Left ventricle myocardium inferior (tissue), 1 donor: ENCODE measurements around the gene PLCXD3. TPM values are rescaled to one million over a fixed set of nuclear protein-coding genes. Genes with fewer than 3 reads are reported as not detected.
A peak's percentile ranks its signal among the peaks of the same experiment; 100 is the strongest.

Experiments
- DNase-seq: peaks from one replicate; pipeline ENCODE4 v3.0.0-alpha.2; 2020
- H3K27ac ChIP-seq: fragments of 200-600 bp; replicated peaks from 2 replicates; pipeline ENCODE4 v1.8.0; 2021
- H3K27me3 ChIP-seq: fragments of 200-600 bp; 2 replicates; pipeline ENCODE4 v1.8.0; 2021; ENCODE audit warnings: low read depth
- H3K36me3 ChIP-seq: fragments of 200-600 bp; 2 replicates; pipeline ENCODE4 v1.8.0; 2021
- H3K4me1 ChIP-seq: fragments of 200-600 bp; 2 replicates; pipeline ENCODE4 v1.8.0; 2021
- H3K4me3 ChIP-seq: fragments of 200-600 bp; 2 replicates; pipeline ENCODE4 v1.8.0; 2021; ENCODE audit warnings: mild to moderate bottlenecking, moderate library complexity
- H3K9me3 ChIP-seq: fragments of 200-600 bp; replicated peaks from 2 replicates; pipeline ENCODE4 v1.8.0; 2021
- intact Hi-C: fragments of 100-400 bp; cut with micrococcal nuclease; formaldehyde crosslinking; loops from one replicate; pipeline ENCODE4 v1.11.0; 2022
- total RNA-seq: library from RNA; stranded (reverse); fragmentation: NEBNext Ultra II Directional; extraction: Animal tissue kit (Norgen Biotek cat#: 25700); gene quantifications from one replicate; pipeline ENCODE4 v1.2.1, GENCODE V29; 2021
- TF ChIP-seq, protein P1 (sequence below): fragments of 200-600 bp; IDR thresholded peaks from 2 replicates; pipeline ENCODE4 v1.8.0; 2021; ENCODE audit warnings: antibody characterized with exemption, mild to moderate bottlenecking, borderline replicate concordance
- donor health status: DM: no; HTN: yes; CAD: no; lungs with severe emphysema.

The PLCXD3 gene
- total RNA-seq, 1 donor from 2014 or later, result 73.1 TPM

DNA sequence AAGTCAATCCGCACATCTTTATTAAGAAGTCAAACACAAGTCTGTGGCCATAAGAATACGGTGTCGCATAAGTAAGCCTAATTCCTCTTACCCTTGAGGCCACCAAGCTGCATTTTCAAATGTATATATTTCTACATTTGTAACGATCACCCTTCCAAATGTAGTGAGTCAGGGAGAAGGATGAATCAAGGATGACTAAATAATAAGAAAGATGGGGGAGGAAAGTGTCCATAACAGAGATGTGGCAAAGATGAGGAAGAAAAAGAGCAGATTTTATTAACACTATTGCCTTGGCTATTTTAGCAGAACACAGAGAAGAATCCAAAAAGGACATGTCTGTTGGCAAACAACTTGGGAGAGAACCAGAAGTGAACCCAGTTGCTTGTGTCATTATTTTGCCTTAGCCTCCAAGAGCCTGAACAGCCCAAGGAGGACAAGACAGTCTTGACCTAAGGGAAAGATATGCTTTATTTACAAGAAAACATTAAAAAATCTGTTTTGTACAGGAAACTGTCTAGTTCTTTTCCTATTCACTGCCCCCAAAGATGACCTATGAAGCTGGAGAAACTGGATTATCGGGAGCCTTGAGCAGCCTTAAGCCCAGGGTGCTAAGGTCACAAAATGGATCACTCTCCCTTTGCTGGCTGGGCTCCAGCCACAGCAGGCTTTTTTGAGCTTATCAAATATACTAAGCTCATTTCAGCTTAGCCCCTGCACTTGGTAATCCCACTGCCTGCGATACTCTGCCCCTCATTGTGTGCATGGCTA is 101.5 kb downstream of the PLCXD3 start:
- DNase-seq, result no peak
- Histone ChIP-seq H3K27me3 (no peaks in the 10 kb centered on the region), H3K36me3 (no peaks in the 10 kb centered on the region), H3K27ac (peak overlapping the region; percentile 69), H3K9me3 (no peaks in the 10 kb centered on the region), H3K4me3 (no peak overlapping the region), H3K4me1 (peaks cover 76% of the 10 kb centered on the region)
- intact Hi-C loops, result no loop called here
- TF ChIP-seq, protein P1, sequence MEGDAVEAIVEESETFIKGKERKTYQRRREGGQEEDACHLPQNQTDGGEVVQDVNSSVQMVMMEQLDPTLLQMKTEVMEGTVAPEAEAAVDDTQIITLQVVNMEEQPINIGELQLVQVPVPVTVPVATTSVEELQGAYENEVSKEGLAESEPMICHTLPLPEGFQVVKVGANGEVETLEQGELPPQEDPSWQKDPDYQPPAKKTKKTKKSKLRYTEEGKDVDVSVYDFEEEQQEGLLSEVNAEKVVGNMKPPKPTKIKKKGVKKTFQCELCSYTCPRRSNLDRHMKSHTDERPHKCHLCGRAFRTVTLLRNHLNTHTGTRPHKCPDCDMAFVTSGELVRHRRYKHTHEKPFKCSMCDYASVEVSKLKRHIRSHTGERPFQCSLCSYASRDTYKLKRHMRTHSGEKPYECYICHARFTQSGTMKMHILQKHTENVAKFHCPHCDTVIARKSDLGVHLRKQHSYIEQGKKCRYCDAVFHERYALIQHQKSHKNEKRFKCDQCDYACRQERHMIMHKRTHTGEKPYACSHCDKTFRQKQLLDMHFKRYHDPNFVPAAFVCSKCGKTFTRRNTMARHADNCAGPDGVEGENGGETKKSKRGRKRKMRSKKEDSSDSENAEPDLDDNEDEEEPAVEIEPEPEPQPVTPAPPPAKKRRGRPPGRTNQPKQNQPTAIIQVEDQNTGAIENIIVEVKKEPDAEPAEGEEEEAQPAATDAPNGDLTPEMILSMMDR, result no peak

DNA sequence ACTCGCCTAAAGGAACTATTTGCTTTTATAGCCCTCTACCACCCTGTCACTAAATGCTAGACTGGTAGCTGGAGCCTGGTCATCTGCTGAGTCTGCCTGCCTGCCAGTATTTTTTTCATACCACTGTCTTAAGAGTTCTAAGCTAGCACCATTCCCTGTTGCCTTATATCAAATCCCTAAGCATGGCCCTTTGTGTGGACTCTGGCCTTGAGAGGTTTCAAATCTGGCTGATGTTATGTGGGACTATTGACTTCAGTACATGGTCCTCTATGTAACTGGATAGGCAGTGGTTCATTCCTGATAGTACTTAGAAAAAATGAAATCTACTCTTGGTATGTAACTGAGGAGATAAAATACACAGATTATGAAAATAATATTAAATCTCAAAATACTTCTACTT is 103.5 kb downstream of the PLCXD3 start:
- TF ChIP-seq, protein P1, result no peak
- Histone ChIP-seq H3K27ac (peak overlapping the region; percentile 86), H3K27me3 (no peaks in the 10 kb centered on the region), H3K9me3 (no peaks in the 10 kb centered on the region), H3K36me3 (no peaks in the 10 kb centered on the region), H3K4me1 (peaks cover 58% of the 10 kb centered on the region), H3K4me3 (no peak overlapping the region)
- no peak for DNase-seq
- intact Hi-C loops, result no loop called here

DNA sequence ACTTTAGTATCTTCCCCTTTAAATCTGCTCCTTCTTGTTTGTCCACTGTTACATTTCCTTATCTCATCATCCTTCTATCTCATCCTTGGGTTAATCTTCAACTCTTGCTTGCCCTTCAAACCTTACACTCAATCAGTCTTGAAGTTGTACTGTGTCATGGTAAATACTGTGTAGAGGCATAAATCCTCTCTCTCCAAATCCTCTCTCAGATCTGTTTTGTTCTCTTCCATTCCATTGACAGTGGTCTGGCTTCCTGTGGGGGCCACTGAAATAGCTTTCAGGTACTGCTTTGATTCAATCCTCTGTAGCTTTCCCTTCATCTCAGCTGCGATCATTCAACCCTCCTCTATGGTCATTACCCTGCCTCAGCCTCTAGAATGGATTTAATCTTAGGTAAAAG is 104.0 kb downstream of the PLCXD3 start:
- H3K4me3 ChIP-seq, result no peak overlapping the region
- peaks cover 57% of the 10 kb centered on the region for H3K4me1 ChIP-seq
- intact Hi-C loops, result no loop called here
- TF ChIP-seq, protein P1, result no peak
- H3K36me3 ChIP-seq, result no peaks in the 10 kb centered on the region
- H3K9me3 ChIP-seq, result no peaks in the 10 kb centered on the region
- peak overlapping the region; percentile 86 for H3K27ac ChIP-seq
- no peaks in the 10 kb centered on the region for H3K27me3 ChIP-seq
- no peak for DNase-seq

DNA sequence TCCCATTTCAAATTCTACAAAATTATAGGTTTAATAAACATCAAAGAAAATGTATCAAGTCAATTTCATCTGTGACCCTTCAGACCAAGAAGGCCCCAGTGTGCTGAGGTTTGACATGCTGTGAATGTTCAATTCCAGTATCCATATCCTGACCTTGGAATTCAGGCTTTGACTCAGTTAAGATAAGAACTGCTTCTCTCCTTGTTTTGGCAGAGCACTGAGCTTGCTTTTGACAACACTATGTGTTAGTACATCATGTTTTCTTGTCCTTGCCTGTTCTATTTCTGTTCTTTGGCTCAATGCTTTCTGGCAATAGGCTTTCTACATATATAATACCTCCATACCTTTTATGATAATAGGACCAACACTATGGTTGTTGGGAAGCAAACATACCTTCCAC is 105.6 kb downstream of the PLCXD3 start:
- intact Hi-C loops, result no loop called here
- TF ChIP-seq, protein P1, result no peak
- H3K27me3 ChIP-seq, result no peaks in the 10 kb centered on the region
- peaks cover 48% of the 10 kb centered on the region for H3K4me1 ChIP-seq
- H3K4me3 ChIP-seq, result no peak overlapping the region
- peak overlapping the region; percentile 86 for H3K27ac ChIP-seq
- H3K9me3 ChIP-seq, result peaks cover 3% of the 10 kb centered on the region
- no peak for DNase-seq
- no peaks in the 10 kb centered on the region for H3K36me3 ChIP-seq

DNA sequence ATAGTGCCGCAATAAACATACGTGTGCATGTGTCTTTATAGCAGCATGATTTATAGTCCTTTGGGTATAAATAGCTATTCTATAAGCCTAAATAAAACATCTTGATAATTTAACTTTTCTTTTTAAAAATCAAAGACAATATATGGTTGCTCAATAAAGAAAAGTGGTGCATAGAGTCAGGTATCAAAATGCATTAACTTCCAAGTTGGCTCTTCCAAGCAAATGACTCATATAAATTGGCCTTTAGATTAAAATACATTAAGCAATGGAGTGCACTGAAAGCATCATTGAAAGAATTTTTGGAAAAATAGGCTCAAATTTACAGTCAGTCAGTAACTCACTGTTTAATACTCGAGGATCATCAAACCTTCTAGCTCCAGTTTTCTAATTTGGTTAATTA is 106.6 kb downstream of the PLCXD3 start:
- TF ChIP-seq, protein P1, result no peak
- Histone ChIP-seq H3K9me3 (peaks cover 12% of the 10 kb centered on the region), H3K4me1 (peaks cover 39% of the 10 kb centered on the region), H3K36me3 (no peaks in the 10 kb centered on the region), H3K27me3 (no peaks in the 10 kb centered on the region), H3K27ac (peak overlapping the region; percentile 86), H3K4me3 (no peak overlapping the region)
- no peak for DNase-seq
- intact Hi-C loops, result no loop called here
